ENCODE measurements around the gene BFSP1. TPM values are rescaled to one million over a fixed set of nuclear protein-coding genes. Genes with fewer than 3 reads are reported as not detected.

BFSP1 gene
- total and polyA plus RNA-seq, 2 of the 8 experiments (the other 6 are each of a cell fraction or from before 2014, with no cell fraction given), result 1.5 to 2.5 TPM

DNA sequence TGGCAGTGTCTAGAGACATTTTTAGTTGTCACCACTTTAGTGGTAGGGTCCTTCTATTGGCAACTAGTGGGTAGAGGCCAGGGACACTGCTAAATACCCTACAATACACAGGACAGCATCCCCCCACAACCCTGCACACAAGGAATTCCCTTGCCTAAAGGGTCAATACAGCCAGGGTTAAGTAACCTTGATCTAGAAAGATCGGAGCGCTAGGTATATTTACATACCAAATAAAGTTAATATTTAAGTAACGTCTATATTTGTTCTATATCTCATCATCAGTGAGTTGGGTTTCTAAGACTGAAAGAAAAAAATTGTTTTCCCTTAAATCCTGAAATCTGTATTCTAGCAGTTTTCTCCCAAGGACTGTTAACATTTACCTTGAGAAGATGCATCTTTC, 16.1 kb downstream of the BFSP1 start (continued):
- TF ChIP-seq, protein P1, sequence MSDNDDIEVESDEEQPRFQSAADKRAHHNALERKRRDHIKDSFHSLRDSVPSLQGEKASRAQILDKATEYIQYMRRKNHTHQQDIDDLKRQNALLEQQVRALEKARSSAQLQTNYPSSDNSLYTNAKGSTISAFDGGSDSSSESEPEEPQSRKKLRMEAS (IDR thresholded peaks at IDR 0.05), result no peak
- TF ChIP-seq, protein P2, sequence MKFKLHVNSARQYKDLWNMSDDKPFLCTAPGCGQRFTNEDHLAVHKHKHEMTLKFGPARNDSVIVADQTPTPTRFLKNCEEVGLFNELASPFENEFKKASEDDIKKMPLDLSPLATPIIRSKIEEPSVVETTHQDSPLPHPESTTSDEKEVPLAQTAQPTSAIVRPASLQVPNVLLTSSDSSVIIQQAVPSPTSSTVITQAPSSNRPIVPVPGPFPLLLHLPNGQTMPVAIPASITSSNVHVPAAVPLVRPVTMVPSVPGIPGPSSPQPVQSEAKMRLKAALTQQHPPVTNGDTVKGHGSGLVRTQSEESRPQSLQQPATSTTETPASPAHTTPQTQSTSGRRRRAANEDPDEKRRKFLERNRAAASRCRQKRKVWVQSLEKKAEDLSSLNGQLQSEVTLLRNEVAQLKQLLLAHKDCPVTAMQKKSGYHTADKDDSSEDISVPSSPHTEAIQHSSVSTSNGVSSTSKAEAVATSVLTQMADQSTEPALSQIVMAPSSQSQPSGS (IDR thresholded peaks at IDR 0.05; ENCODE audit: low read length), result no peak
- no peak for TF ChIP-seq GABPA (IDR thresholded peaks at IDR 0.05; ENCODE audit: borderline replicate concordance, insufficient read depth, low read length)
- TF ChIP-seq TCF12 (IDR thresholded peaks at IDR 0.05; ENCODE audit: low read depth, low read length), result no peak
- no peak for TF ChIP-seq SIRT6 (IDR thresholded peaks at IDR 0.05; ENCODE audit: low read length)
- TF ChIP-seq HDAC2 (IDR thresholded peaks at IDR 0.05; ENCODE audit: borderline replicate concordance in 1 of 2, low read depth in 2 of 2, low read length in 2 of 2), result no peak
